ENCODE measurements around the gene SEC63. TPM values are rescaled to one million over a fixed set of nuclear protein-coding genes. Genes with fewer than 3 reads are reported as not detected.

The SEC63 gene
- total RNA-seq, 2 experiments from 2014 or later = 13.0 to 139 TPM

DNA sequence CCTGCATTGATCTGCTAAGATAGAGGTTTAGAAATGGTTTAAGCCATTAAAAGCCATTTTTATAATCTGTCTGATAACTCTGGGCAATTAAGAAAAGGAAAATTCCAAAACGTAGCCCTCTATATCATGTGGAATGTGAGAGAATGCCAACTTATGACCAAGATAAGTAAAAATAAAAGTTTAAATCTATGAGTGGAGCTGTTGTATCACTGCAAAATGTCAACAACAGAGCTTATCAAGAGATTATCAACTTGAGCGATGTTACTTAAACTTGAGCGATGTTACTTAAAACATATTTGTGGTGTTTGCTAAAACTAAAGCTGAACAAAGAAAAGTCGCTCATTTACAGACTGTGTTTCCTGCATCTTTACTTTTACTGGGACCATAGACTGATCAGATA lies 87.0 kb downstream of the SEC63 start:
- Histone ChIP-seq H3K4me3 (ENCODE audit: low read depth, low read length, poor library complexity, severe bottlenecking) (no peak overlapping the region), H3K27ac (ENCODE audit: low read depth, low read length, poor library complexity, severe bottlenecking) (no peak overlapping the region), H3K9me2 (ENCODE audit: insufficient read depth, low read length) (no peaks in the 10 kb centered on the region), H4K20me1 (ENCODE audit: insufficient read depth, low read length) (no peaks in the 10 kb centered on the region), H3K4me2 (ENCODE audit: low read length) (no peak overlapping the region), H3K4me1 (ENCODE audit: insufficient read depth, low read length, poor library complexity, severe bottlenecking) (peaks cover 13% of the 10 kb centered on the region), H3K36me3 (ENCODE audit: insufficient read depth, low read length) (peaks cover 75% of the 10 kb centered on the region), H3K79me2 (ENCODE audit: insufficient read depth, low read depth, low read length) (no peaks in the 10 kb centered on the region), H2AFZ (ENCODE audit: low read length) (no peak overlapping the region), H3K9me3 (ENCODE audit: low read length) (no peaks in the 10 kb centered on the region)
- ChIA-PET CTCF (ENCODE audit: unreplicated experiment) (no interaction called here), POLR2A (interaction anchor here (0.6 to 0.7 kb wide), 4 partner anchors 33 to 213 kb away, joined by 3 to 4 read pairs (median 3); no protein-coding TSS in a partner anchor)
- BruUV-seq (replicated peaks) = TSS peak; percentile 88
- no peak for DNase-seq (ENCODE audit: low spot score)
- intact Hi-C loops (cut with micrococcal nuclease; ENCODE audit: unreplicated experiment) = loop anchor here (5.0 kb wide), 1 partner anchor 176 kb away; no protein-coding TSS in a partner anchor
- TF ChIP-seq EZH2phosphoT487 (IDR thresholded peaks at IDR 0.05; ENCODE audit: borderline replicate concordance, low read depth, low read length) (no peak), CTCF (conservative IDR thresholded peaks at IDR 0.05; ENCODE audit: low read length) (no peak)

DNA sequence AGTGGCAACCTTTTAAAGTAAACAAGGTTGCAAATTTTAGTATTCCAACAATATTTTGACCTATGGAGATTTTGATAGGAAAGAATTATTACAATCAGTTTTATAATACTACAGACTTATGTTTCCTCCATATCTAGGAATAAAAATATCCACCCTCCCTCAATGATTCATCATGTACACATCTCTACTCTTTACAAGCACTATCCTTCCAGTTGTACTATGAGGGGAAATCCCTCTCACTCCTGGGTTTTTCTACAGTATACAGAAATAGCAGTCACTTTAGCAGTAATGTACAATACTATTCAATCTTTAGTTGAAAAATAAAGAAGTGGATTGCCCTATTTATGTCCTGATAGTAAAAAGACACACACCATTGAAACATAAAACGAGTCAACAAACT lies 87.6 kb downstream of the SEC63 start:
- no peak overlapping the region for H3K4me2 ChIP-seq (ENCODE audit: low read length)
- intact Hi-C loops (cut with micrococcal nuclease; ENCODE audit: unreplicated experiment) = loop anchor here (5.0 kb wide), 1 partner anchor 177 kb away; no protein-coding TSS in a partner anchor
- no peaks in the 10 kb centered on the region for H3K9me3 ChIP-seq (ENCODE audit: low read length)

More for the DNA sequence above, 87.6 kb downstream of the SEC63 start:
- Histone ChIP-seq H3K79me2 (ENCODE audit: insufficient read depth, low read depth, low read length) (no peaks in the 10 kb centered on the region), H4K20me1 (ENCODE audit: insufficient read depth, low read length) (no peaks in the 10 kb centered on the region), H3K36me3 (ENCODE audit: insufficient read depth, low read length) (peaks cover 68% of the 10 kb centered on the region), H3K27ac (ENCODE audit: low read depth, low read length, poor library complexity, severe bottlenecking) (no peak overlapping the region), H2AFZ (ENCODE audit: low read length) (no peak overlapping the region), H3K9me2 (ENCODE audit: insufficient read depth, low read length) (no peaks in the 10 kb centered on the region), H3K4me3 (ENCODE audit: low read depth, low read length, poor library complexity, severe bottlenecking) (no peak overlapping the region), H3K4me1 (ENCODE audit: insufficient read depth, low read length, poor library complexity, severe bottlenecking) (peaks cover 13% of the 10 kb centered on the region)
- no peak for DNase-seq (ENCODE audit: low spot score)
- no peak for TF ChIP-seq CTCF (conservative IDR thresholded peaks at IDR 0.05; ENCODE audit: low read length)
- TF ChIP-seq EZH2phosphoT487 (IDR thresholded peaks at IDR 0.05; ENCODE audit: borderline replicate concordance, low read depth, low read length) = no peak
- BruUV-seq (replicated peaks) = no TSS peak
- CTCF ChIA-PET (ENCODE audit: unreplicated experiment) = no interaction called here
- POLR2A ChIA-PET = interaction anchor here (0.6 to 0.7 kb wide), 4 partner anchors 34 to 212 kb away, joined by 3 to 4 read pairs (median 3); no protein-coding TSS in a partner anchor
